Measurements from ENCODE around the gene NAT14.

Gene NAT14

GRCh38 chr19:55487924-55488687, 3.1 kb downstream of the NAT14 start, which contains the start of gene SSC5D:
Gene SSC5D, plus strand, starts transcription at chr19:55488436. Its CDS starts 154 bp downstream, at chr19:55488590.
- peaks cover 0 to 39% (median 30%) of the 10 kb centered on the region in 4 experiments for H3K4me1 ChIP-seq (ENCODE audit: control extremely low read depth in 1 of 4, control insufficient read depth in 4 of 4, insufficient read depth in 4 of 4, low read length in 3 of 4)
- ChIA-PET POLR2A (no interaction called here), CTCF (interaction anchor here (1.4 to 1.5 kb wide), 2 partner anchors 10 to 21 kb away, joined by 3 to 4 read pairs; no protein-coding TSS in a partner anchor)
- H3K27ac ChIP-seq (ENCODE audit: insufficient read depth in 1 of 2, low read depth in 1 of 2, low read length in 2 of 2, poor library complexity in 1 of 2, severe bottlenecking in 2 of 2), result no peak within 1 kb of the TSS
- peaks cover 0 to 11% (median 0%) of the 10 kb centered on the region in 4 experiments for H3K36me3 ChIP-seq (ENCODE audit: control insufficient read depth in 4 of 4, insufficient read depth in 4 of 4, low read length in 3 of 4)
- no peak within 1 kb of the TSS for H3K4me3 ChIP-seq (ENCODE audit: control insufficient read depth in 1 of 7, extremely low read depth in 1 of 7, insufficient read depth in 4 of 7, low read depth in 2 of 7, low read length in 6 of 7)
- DNase-seq, result no peak
- H3K9me3 ChIP-seq (ENCODE audit: control extremely low read depth in 1 of 5, control insufficient read depth in 4 of 5, insufficient read depth in 2 of 5, low read depth in 1 of 5, low read length in 4 of 5), result no peaks in the 10 kb centered on the region
- H3K27me3 ChIP-seq (replicated peaks in 2 of 5; ENCODE audit: control insufficient read depth in 4 of 5, insufficient read depth in 5 of 5, low read length in 4 of 5), result peaks cover 0 to 15% (median 2%) of the 10 kb centered on the region in 5 experiments
- WGBS (ENCODE audit: insufficient coverage), result 37% methylated on average over 9 of the region's 21 CpGs

- POLR2A ChIA-PET, result no interaction called here
- Histone ChIP-seq H3K9me3 (ENCODE audit: control extremely low read depth in 1 of 5, control insufficient read depth in 4 of 5, insufficient read depth in 2 of 5, low read depth in 1 of 5, low read length in 4 of 5) (no peaks in the 10 kb centered on the region), H3K4me3 (ENCODE audit: control insufficient read depth in 1 of 7, extremely low read depth in 1 of 7, insufficient read depth in 4 of 7, low read depth in 2 of 7, low read length in 6 of 7) (no peak overlapping the region), H3K4me1 (ENCODE audit: control extremely low read depth in 1 of 4, control insufficient read depth in 4 of 4, insufficient read depth in 4 of 4, low read length in 3 of 4) (peaks cover 0 to 38% (median 29%) of the 10 kb centered on the region in 4 experiments), H3K27me3 (replicated peaks in 2 of 5; ENCODE audit: control insufficient read depth in 4 of 5, insufficient read depth in 5 of 5, low read length in 4 of 5) (peaks cover 0 to 22% (median 2%) of the 10 kb centered on the region in 5 experiments), H3K27ac (ENCODE audit: insufficient read depth in 1 of 2, low read depth in 1 of 2, low read length in 2 of 2, poor library complexity in 1 of 2, severe bottlenecking in 2 of 2) (no peak overlapping the region), H3K36me3 (ENCODE audit: control insufficient read depth in 4 of 4, insufficient read depth in 4 of 4, low read length in 3 of 4) (peaks cover 0 to 1% (median 0%) of the 10 kb centered on the region in 4 experiments)
- CTCF ChIA-PET, result interaction anchor here (1.3 to 1.4 kb wide), 2 partner anchors 11 to 22 kb away, joined by 4 to 7 read pairs; no protein-coding TSS in a partner anchor
- WGBS (ENCODE audit: insufficient coverage), result 74% methylated on average over 27 of the region's 36 CpGs
- DNase-seq, result no peak
Measured at GRCh38 chr19:55488986-55489710, 4.2 kb downstream of the NAT14 start.

- Histone ChIP-seq H3K4me1 (ENCODE audit: control extremely low read depth in 1 of 4, control insufficient read depth in 4 of 4, insufficient read depth in 4 of 4, low read length in 3 of 4) (peaks cover 0 to 31% (median 27%) of the 10 kb centered on the region in 4 experiments), H3K27ac (ENCODE audit: insufficient read depth in 1 of 2, low read depth in 1 of 2, low read length in 2 of 2, poor library complexity in 1 of 2, severe bottlenecking in 2 of 2) (no peak overlapping the region), H3K27me3 (replicated peaks in 2 of 5; ENCODE audit: control insufficient read depth in 4 of 5, insufficient read depth in 5 of 5, low read length in 4 of 5) (peaks cover 0 to 28% (median 2%) of the 10 kb centered on the region in 5 experiments), H3K36me3 (ENCODE audit: control insufficient read depth in 4 of 4, insufficient read depth in 4 of 4, low read length in 3 of 4) (no peaks in the 10 kb centered on the region), H3K9me3 (ENCODE audit: control extremely low read depth in 1 of 5, control insufficient read depth in 4 of 5, insufficient read depth in 2 of 5, low read depth in 1 of 5, low read length in 4 of 5) (no peaks in the 10 kb centered on the region), H3K4me3 (ENCODE audit: control insufficient read depth in 1 of 7, extremely low read depth in 1 of 7, insufficient read depth in 4 of 7, low read depth in 2 of 7, low read length in 6 of 7) (no peak overlapping the region)
- CTCF ChIA-PET, result interaction anchor here (1.3 to 1.4 kb wide), 2 partner anchors 11 to 22 kb away, joined by 4 to 7 read pairs; no protein-coding TSS in a partner anchor
- POLR2A ChIA-PET, result no interaction called here
- no peak for DNase-seq
- 62% methylated on average over 12 of the region's 21 CpGs for WGBS (ENCODE audit: insufficient coverage)
Measured at GRCh38 chr19:55489711-55490477, 4.9 kb downstream of the NAT14 start.

- WGBS (ENCODE audit: insufficient coverage), result 87% methylated on average over 39 of the region's 52 CpGs
- ChIA-PET CTCF (interaction anchor here (1.1 to 2.7 kb wide), 2 partner anchors 13 to 23 kb away, joined by 5 to 12 read pairs; no protein-coding TSS in a partner anchor), POLR2A (interaction anchor here (1.2 kb wide), 1 partner anchor 14 kb away, joined by 6 read pairs; no protein-coding TSS in a partner anchor)
- H3K9me3 ChIP-seq (ENCODE audit: control extremely low read depth in 1 of 5, control insufficient read depth in 4 of 5, insufficient read depth in 2 of 5, low read depth in 1 of 5, low read length in 4 of 5), result no peaks in the 10 kb centered on the region
- DNase-seq, result no peak
- no peak overlapping the region for H3K27ac ChIP-seq (ENCODE audit: insufficient read depth in 1 of 2, low read depth in 1 of 2, low read length in 2 of 2, poor library complexity in 1 of 2, severe bottlenecking in 2 of 2)
- H3K4me1 ChIP-seq (ENCODE audit: control extremely low read depth in 1 of 4, control insufficient read depth in 4 of 4, insufficient read depth in 4 of 4, low read length in 3 of 4), result peaks cover 0 to 27% (median 21%) of the 10 kb centered on the region in 4 experiments
- peaks cover 0 to 28% (median 2%) of the 10 kb centered on the region in 5 experiments for H3K27me3 ChIP-seq (replicated peaks in 2 of 5; ENCODE audit: control insufficient read depth in 4 of 5, insufficient read depth in 5 of 5, low read length in 4 of 5)
- no peak overlapping the region for H3K4me3 ChIP-seq (ENCODE audit: control insufficient read depth in 1 of 7, extremely low read depth in 1 of 7, insufficient read depth in 4 of 7, low read depth in 2 of 7, low read length in 6 of 7)
- H3K36me3 ChIP-seq (ENCODE audit: control insufficient read depth in 4 of 4, insufficient read depth in 4 of 4, low read length in 3 of 4), result no peaks in the 10 kb centered on the region
Measured at GRCh38 chr19:55490478-55491432, 5.8 kb downstream of the NAT14 start.

- ChIA-PET CTCF (interaction anchor here (0.8 to 2.7 kb wide), 3 partner anchors 12 to 24 kb away, joined by 3 to 12 read pairs (median 5); no protein-coding TSS in a partner anchor), POLR2A (interaction anchor here (1.2 kb wide), 1 partner anchor 15 kb away, joined by 6 read pairs; no protein-coding TSS in a partner anchor)
- no peak for DNase-seq
- peaks cover 0 to 28% (median 2%) of the 10 kb centered on the region in 5 experiments for H3K27me3 ChIP-seq (replicated peaks in 2 of 5; ENCODE audit: control insufficient read depth in 4 of 5, insufficient read depth in 5 of 5, low read length in 4 of 5)
- peaks cover 0 to 18% (median 17%) of the 10 kb centered on the region in 4 experiments for H3K4me1 ChIP-seq (ENCODE audit: control extremely low read depth in 1 of 4, control insufficient read depth in 4 of 4, insufficient read depth in 4 of 4, low read length in 3 of 4)
- no peak overlapping the region for H3K27ac ChIP-seq (ENCODE audit: insufficient read depth in 1 of 2, low read depth in 1 of 2, low read length in 2 of 2, poor library complexity in 1 of 2, severe bottlenecking in 2 of 2)
- 89% methylated on average over 14 of the region's 24 CpGs for WGBS (ENCODE audit: insufficient coverage)
- H3K4me3 ChIP-seq (ENCODE audit: control insufficient read depth in 1 of 7, extremely low read depth in 1 of 7, insufficient read depth in 4 of 7, low read depth in 2 of 7, low read length in 6 of 7), result no peak overlapping the region
- H3K9me3 ChIP-seq (ENCODE audit: control extremely low read depth in 1 of 5, control insufficient read depth in 4 of 5, insufficient read depth in 2 of 5, low read depth in 1 of 5, low read length in 4 of 5), result no peaks in the 10 kb centered on the region
- H3K36me3 ChIP-seq (ENCODE audit: control insufficient read depth in 4 of 4, insufficient read depth in 4 of 4, low read length in 3 of 4), result no peaks in the 10 kb centered on the region
Measured at GRCh38 chr19:55491546-55492360, 6.8 kb downstream of the NAT14 start.
